HG02870 (cell line): ENCODE measurements around the gene RCE1.

Experiments used
- ATAC-seq: cut with Tn5 transposase; IDR thresholded peaks from one replicate; pipeline ENCODE4 v1.9.1; 2021; ENCODE audit warnings: mild to moderate bottlenecking, moderate library complexity; ENCODE audit not compliant: unreplicated experiment

RCE1 gene

GRCh38 chr11:66868082-66868725 lies 25.0 kb downstream of the RCE1 start:
- no peak for ATAC-seq

GRCh38 chr11:66868726-66869566 lies 25.7 kb downstream of the RCE1 start:
- ATAC-seq = peak; percentile 62

- no peak for ATAC-seq
These were observed 26.3 kb downstream of the RCE1 start for GRCh38 chr11:66869567-66869870.

- no peak for ATAC-seq
These were observed 26.9 kb downstream of the RCE1 start for GRCh38 chr11:66870131-66870530.

GRCh38 chr11:66870616-66871520 lies 27.6 kb downstream of the RCE1 start:
- no peak for ATAC-seq

GRCh38 chr11:66871521-66871901 lies 28.3 kb downstream of the RCE1 start:
- no peak for ATAC-seq

GRCh38 chr11:66874232-66874631 lies 31.0 kb downstream of the RCE1 start:
- no peak for ATAC-seq

GRCh38 chr11:66875378-66875777 lies 32.1 kb downstream of the RCE1 start:
- no peak for ATAC-seq

GRCh38 chr11:66877588-66878385 lies 34.5 kb downstream of the RCE1 start:
- ATAC-seq = no peak

GRCh38 chr11:66878474-66878873 lies 35.2 kb downstream of the RCE1 start:
- ATAC-seq = no peak

GRCh38 chr11:66879000-66879399 lies 35.8 kb downstream of the RCE1 start:
- ATAC-seq = no peak

GRCh38 chr11:66879583-66879982 lies 36.3 kb downstream of the RCE1 start:
- ATAC-seq = no peak

GRCh38 chr11:66879999-66880398 lies 36.8 kb downstream of the RCE1 start:
- no peak for ATAC-seq

- no peak for ATAC-seq
These were observed 37.5 kb downstream of the RCE1 start for GRCh38 chr11:66880496-66881450.

GRCh38 chr11:66881451-66881835 lies 38.2 kb downstream of the RCE1 start:
- no peak for ATAC-seq

- ATAC-seq = no peak
These were observed 38.7 kb downstream of the RCE1 start for GRCh38 chr11:66881927-66882452.

GRCh38 chr11:66882561-66883015 lies 39.3 kb downstream of the RCE1 start:
- ATAC-seq = no peak

GRCh38 chr11:66883016-66883965 lies 40.0 kb downstream of the RCE1 start:
- no peak for ATAC-seq
